WTC11 (cell line): ENCODE data around the gene SRRM3. TPM values are rescaled to one million over a fixed set of nuclear protein-coding genes. Genes with fewer than 3 reads are reported as not detected.
"Not testable (repeated sequence)": the region's sequence is repeated elsewhere in the genome, so short reads cannot be mapped to it uniquely, and the experiment has no call there.

Source experiments
- ATAC-seq: fragments of 200-7000 bp; cut with Tn5 transposase; 2 replicates; pipeline ENCODE4 v1.10.0; 2021; ENCODE audit warnings: mild to moderate bottlenecking, moderate library complexity
- CTCF ChIA-PET: fragments of 300-600 bp; sonication (Branson Sonifier 250); formaldehyde crosslinking; loops from one replicate; lab custom pipeline; 2021; ENCODE audit warnings: antibody characterized with exemption; lab: Charles Lee
- POLR2A ChIA-PET: fragments of 350-600 bp; sonication (Branson Sonifier 250); formaldehyde crosslinking; loops from one replicate; lab custom pipeline; 2021; ENCODE audit warnings: antibody characterized with exemption; lab: Charles Lee
- DNase-seq: peaks from one replicate; pipeline ENCODE4 v3.0.0; 2021; ENCODE audit warnings: low spot score
- H3K27ac Mint-ChIP-seq: 2 replicates; pipeline ENCODE4 v1.8.0; 2021; ENCODE audit warnings: mixed read lengths
- H3K27me3 Mint-ChIP-seq: 2 replicates; pipeline ENCODE4 v1.8.0; 2021; ENCODE audit warnings: low read depth, mild to moderate bottlenecking, moderate library complexity, mixed read lengths
- H3K36me3 Mint-ChIP-seq: 2 replicates; pipeline ENCODE4 v1.8.0; 2021; ENCODE audit warnings: mixed read lengths
- H3K4me1 Mint-ChIP-seq: 2 replicates; pipeline ENCODE4 v1.8.0; 2022; ENCODE audit warnings: mixed read lengths
- H3K4me3 Mint-ChIP-seq: 2 replicates; pipeline ENCODE4 v1.8.0; 2021; ENCODE audit warnings: mild to moderate bottlenecking, moderate library complexity, mixed read lengths
- H3K9me3 Mint-ChIP-seq: 2 replicates; pipeline ENCODE4 v1.8.0; 2021; ENCODE audit warnings: mixed read lengths
- ATF1 ChIP-seq: sonication (generic); formaldehyde crosslinking; IDR thresholded peaks from 2 replicates; pipeline ENCODE4 v1.8.1; 2023; ENCODE audit warnings: mild to moderate bottlenecking, moderate library complexity, missing genetic modification reagents
- IRF1 ChIP-seq: sonication (generic); formaldehyde crosslinking; IDR thresholded peaks from 2 replicates; pipeline ENCODE4 v1.8.0; 2023; ENCODE audit warnings: missing genetic modification reagents
- JAZF1 ChIP-seq: fragments of 250-450 bp; sonication (Bioruptor Pico); IDR thresholded peaks from 2 replicates; pipeline ENCODE4 v1.9.0; 2021; ENCODE audit warnings: moderate library complexity, mild to moderate bottlenecking, inconsistent platforms
- JUN ChIP-seq: sonication (generic); formaldehyde crosslinking; IDR thresholded peaks from 2 replicates; pipeline ENCODE4 v1.8.0; 2023; ENCODE audit warnings: mild to moderate bottlenecking, missing genetic modification reagents
- NFATC4 ChIP-seq: fragments of 250-450 bp; sonication (Bioruptor Pico); IDR thresholded peaks from 2 replicates; pipeline ENCODE4 v1.9.0; 2021; ENCODE audit warnings: mild to moderate bottlenecking
- PRDM15 ChIP-seq: sonication (generic); formaldehyde crosslinking; IDR thresholded peaks from 2 replicates; pipeline ENCODE4 v1.8.0; 2022; ENCODE audit warnings: missing genetic modification reagents
- SMAD4 ChIP-seq: sonication (generic); formaldehyde crosslinking; IDR thresholded peaks from 2 replicates; pipeline ENCODE4 v1.8.0; 2022; ENCODE audit warnings: mild to moderate bottlenecking, missing genetic modification reagents
- SOX15 ChIP-seq: fragments of 250-450 bp; sonication (Bioruptor Pico); IDR thresholded peaks from 2 replicates; pipeline ENCODE4 v1.9.0; 2021; ENCODE audit warnings: mild to moderate bottlenecking
- TEAD1 ChIP-seq: sonication (generic); formaldehyde crosslinking; IDR thresholded peaks from 2 replicates; pipeline ENCODE4 v1.8.0; 2022; ENCODE audit warnings: mild to moderate bottlenecking, missing genetic modification reagents
- ZNF396 ChIP-seq: fragments of 250-450 bp; sonication (Bioruptor Pico); IDR thresholded peaks from 2 replicates; pipeline ENCODE4 v1.8.0; 2021; ENCODE audit warnings: mild to moderate bottlenecking, moderate library complexity, borderline replicate concordance
- ZNF416 ChIP-seq: fragments of 250-450 bp; sonication (Bioruptor Pico); IDR thresholded peaks from 2 replicates; pipeline ENCODE4 v1.9.0; 2021; ENCODE audit warnings: mild to moderate bottlenecking, inconsistent platforms
- total RNA-seq: library from RNA; stranded (reverse); gene quantifications from 3 replicates; pipeline ENCODE4 v1.2.3, GENCODE V29; 2021
- TF ChIP-seq, protein P1 (sequence below): sonication (generic); formaldehyde crosslinking; IDR thresholded peaks from 2 replicates; pipeline ENCODE4 v1.8.0; 2023; ENCODE audit warnings: mild to moderate bottlenecking, missing genetic modification reagents
- TF ChIP-seq, protein P2 (sequence below): sonication (generic); formaldehyde crosslinking; IDR thresholded peaks from 2 replicates; pipeline ENCODE4 v1.8.1; 2023; ENCODE audit warnings: mild to moderate bottlenecking, missing genetic modification reagents, moderate library complexity
- TF ChIP-seq, protein P3 (sequence below): sonication (generic); formaldehyde crosslinking; IDR thresholded peaks from 2 replicates; pipeline ENCODE4 v1.8.0; 2022; ENCODE audit warnings: mild to moderate bottlenecking, missing genetic modification reagents

SRRM3 gene
- total RNA-seq, 1 experiment from 2014 or later: 17.7 TPM

DNA sequence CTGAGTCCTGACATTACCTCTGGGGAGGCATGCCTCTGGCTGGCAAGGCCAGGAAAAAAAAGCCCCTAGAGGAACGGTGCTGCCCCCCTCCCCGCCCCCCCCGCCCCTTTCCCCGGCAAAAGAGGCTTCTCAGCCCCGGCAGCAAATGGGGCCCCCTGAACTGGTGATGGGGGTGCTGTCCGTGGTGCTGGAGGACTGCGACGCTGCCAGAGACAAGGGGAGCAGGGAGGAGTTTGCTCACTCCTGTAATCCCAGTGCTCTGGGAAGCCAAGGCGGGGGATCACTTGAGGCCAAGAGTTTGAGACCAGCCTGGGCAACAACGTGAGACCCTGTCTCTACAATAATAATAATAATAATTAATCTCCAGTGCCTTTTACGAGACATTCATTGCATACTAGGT lies 23.7 kb downstream of the SRRM3 start (continued):
- TF ChIP-seq, protein P1, sequence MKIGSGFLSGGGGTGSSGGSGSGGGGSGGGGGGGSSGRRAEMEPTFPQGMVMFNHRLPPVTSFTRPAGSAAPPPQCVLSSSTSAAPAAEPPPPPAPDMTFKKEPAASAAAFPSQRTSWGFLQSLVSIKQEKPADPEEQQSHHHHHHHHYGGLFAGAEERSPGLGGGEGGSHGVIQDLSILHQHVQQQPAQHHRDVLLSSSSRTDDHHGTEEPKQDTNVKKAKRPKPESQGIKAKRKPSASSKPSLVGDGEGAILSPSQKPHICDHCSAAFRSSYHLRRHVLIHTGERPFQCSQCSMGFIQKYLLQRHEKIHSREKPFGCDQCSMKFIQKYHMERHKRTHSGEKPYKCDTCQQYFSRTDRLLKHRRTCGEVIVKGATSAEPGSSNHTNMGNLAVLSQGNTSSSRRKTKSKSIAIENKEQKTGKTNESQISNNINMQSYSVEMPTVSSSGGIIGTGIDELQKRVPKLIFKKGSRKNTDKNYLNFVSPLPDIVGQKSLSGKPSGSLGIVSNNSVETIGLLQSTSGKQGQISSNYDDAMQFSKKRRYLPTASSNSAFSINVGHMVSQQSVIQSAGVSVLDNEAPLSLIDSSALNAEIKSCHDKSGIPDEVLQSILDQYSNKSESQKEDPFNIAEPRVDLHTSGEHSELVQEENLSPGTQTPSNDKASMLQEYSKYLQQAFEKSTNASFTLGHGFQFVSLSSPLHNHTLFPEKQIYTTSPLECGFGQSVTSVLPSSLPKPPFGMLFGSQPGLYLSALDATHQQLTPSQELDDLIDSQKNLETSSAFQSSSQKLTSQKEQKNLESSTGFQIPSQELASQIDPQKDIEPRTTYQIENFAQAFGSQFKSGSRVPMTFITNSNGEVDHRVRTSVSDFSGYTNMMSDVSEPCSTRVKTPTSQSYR (CRISPR knock-in tag): 0 out of 2 replicates have a peak, but pooled peaks have one; percentile 36

- no peak for DNase-seq
- no peaks in the 10 kb centered on the region; the same call in 1 of the 2 replicates for H3K27me3 Mint-ChIP-seq
- peaks cover 35% of the 10 kb centered on the region for H3K4me1 Mint-ChIP-seq
- CTCF ChIA-PET: interaction anchor here (0.6 to 4.0 kb wide), 3 partner anchors 8 to 34 kb away, joined by 3 to 20 read pairs (median 3); partner anchors contain the start of gene SRRM3
- H3K9me3 Mint-ChIP-seq: no peaks in the 10 kb centered on the region
- H3K36me3 Mint-ChIP-seq: no peaks in the 10 kb centered on the region
- ATAC-seq: no peak
- no peak overlapping the region for H3K27ac Mint-ChIP-seq
- TF ChIP-seq ZNF396 (CRISPR knock-in tag) (no peak), PRDM15 (CRISPR knock-in tag) (no peak), JAZF1 (CRISPR knock-in tag) (no peak), NFATC4 (no peak), ATF1 (CRISPR knock-in tag) (no peak), JUN (CRISPR knock-in tag) (no peak), SOX15 (no peak), IRF1 (no peak), SMAD4 (CRISPR knock-in tag) (no peak), ZNF416 (CRISPR knock-in tag) (no peak), TEAD1 (CRISPR knock-in tag) (no peak)
- H3K4me3 Mint-ChIP-seq: no peak overlapping the region
- POLR2A ChIA-PET: no interaction called here
These were observed 24.3 kb downstream of the SRRM3 start for GRCh38 chr7:76225951-76226350.

GRCh38 chr7:76226878-76227423 lies 25.3 kb downstream of the SRRM3 start:
- POLR2A ChIA-PET, ATAC-seq, H3K36me3 Mint-ChIP-seq, DNase-seq, H3K9me3 Mint-ChIP-seq, H3K27ac Mint-ChIP-seq, H3K27me3 Mint-ChIP-seq, H3K4me3 Mint-ChIP-seq: not testable (repeated sequence)
- peaks cover 37% of the 10 kb centered on the region for H3K4me1 Mint-ChIP-seq
- CTCF ChIA-PET: interaction anchor here (0.6 kb wide), 1 partner anchor 9 kb away, joined by 3 read pairs; no protein-coding TSS in a partner anchor
- TF ChIP-seq, protein P2, sequence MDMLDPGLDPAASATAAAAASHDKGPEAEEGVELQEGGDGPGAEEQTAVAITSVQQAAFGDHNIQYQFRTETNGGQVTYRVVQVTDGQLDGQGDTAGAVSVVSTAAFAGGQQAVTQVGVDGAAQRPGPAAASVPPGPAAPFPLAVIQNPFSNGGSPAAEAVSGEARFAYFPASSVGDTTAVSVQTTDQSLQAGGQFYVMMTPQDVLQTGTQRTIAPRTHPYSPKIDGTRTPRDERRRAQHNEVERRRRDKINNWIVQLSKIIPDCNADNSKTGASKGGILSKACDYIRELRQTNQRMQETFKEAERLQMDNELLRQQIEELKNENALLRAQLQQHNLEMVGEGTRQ (CRISPR knock-in tag): peak; percentile 72
- TF ChIP-seq, protein P3, sequence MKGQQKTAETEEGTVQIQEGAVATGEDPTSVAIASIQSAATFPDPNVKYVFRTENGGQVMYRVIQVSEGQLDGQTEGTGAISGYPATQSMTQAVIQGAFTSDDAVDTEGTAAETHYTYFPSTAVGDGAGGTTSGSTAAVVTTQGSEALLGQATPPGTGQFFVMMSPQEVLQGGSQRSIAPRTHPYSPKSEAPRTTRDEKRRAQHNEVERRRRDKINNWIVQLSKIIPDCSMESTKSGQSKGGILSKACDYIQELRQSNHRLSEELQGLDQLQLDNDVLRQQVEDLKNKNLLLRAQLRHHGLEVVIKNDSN (CRISPR knock-in tag): peak; percentile 65; the same call in 1 of the 2 replicates
- TF ChIP-seq, all 79 proteins: peak for 2; not testable (repeated sequence) for 77
